CD4-positive, alpha-beta T cell treated with Interleukin-4 for 4 hours (primary cell): ENCODE results near the gene MYO1B.

Source experiments
- DNase-seq: peaks from one replicate; pipeline ENCODE4 v3.0.0-alpha.2; 2020

MYO1B gene

DNA sequence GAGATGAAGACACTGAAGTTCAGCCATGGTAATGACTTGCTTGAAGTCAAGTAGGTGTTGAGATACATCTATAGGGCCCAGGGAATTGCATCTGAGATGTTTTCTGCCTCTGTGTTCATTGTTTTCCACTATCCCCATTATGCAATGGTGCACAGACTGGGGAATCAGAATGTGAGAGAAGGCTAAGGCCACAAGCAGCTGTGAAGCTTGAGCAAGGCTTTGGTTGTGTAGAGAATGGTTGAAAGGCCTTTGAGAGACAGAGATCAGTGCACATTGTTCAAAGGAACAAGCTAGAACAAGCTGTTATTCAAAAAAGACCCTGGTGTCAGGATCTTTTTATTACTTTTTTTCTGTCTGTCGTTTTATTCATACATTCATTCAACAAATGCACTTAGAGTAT is 82.3 kb downstream of the MYO1B start:
- DNase-seq, result no peak

DNA sequence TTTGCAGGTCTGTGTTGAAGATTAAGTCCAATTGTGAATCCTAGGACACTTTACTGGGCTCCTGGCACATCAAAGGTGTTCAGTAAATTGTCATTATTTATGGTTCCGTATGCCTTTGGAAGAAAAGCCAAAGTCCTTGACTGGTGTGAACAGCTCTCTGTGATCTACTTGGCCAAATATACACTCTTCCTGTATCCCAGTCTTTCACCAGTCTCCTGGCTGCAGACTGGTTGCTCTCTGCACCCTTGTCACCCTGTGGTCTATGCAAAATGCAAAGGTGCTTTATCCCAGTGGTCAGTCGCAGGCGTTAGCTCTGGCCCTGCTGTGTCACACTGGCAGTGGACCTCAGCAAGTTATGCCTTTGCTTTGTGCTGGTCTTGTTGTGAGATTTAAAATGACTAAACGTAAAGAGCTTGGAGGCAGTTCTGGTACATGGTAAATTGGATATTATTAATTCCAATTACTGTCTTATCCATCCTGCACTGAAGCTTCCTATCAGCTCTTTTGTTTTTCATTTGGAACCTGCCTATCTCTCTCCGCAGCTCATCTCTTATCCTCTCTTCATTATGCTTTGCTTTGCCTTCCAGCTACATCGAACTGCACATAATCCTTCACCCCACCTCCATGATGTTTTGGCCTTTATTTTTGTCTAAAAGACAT is 83.1 kb downstream of the MYO1B start:
- no peak for DNase-seq

DNA sequence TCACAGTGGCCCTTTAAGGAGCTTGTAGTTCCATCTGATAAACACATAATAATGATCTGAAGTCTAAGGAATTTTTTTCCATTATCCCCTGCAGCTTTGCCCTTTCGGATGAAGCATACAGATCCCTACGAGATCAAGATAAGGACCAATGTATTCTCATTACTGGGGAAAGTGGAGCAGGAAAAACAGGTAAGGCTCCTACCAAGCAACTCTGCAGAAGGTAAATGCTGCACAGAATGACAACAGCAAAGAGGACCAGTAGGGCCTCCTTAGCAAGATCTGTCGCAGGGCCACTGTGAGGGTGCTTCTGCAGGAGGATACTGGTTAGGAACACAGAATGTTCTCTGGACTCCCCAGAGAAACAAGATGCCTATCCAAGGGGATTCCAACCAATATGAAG is 84.6 kb downstream of the MYO1B start:
- no peak for DNase-seq

DNA sequence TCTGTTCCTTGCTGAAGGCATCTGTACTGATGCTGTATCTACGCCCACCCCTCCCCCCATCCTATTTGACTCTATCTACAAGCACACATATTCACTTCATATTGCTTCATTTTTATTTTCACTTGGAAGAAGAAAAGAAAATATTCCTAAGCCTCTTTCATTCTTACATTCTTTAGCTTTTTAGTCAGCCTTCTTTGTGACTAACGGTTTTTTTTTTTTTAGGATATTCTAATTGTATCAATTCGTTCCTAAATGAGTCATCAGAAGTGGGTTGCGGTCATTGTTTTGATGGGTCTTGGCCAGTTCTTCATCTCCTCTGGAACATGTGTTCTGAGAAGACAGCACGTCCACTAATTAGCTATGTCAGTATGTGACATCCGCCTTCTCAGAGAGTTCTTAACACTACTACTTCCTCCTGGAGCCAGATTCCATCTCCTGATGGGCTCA is 88.7 kb downstream of the MYO1B start:
- no peak for DNase-seq

DNA sequence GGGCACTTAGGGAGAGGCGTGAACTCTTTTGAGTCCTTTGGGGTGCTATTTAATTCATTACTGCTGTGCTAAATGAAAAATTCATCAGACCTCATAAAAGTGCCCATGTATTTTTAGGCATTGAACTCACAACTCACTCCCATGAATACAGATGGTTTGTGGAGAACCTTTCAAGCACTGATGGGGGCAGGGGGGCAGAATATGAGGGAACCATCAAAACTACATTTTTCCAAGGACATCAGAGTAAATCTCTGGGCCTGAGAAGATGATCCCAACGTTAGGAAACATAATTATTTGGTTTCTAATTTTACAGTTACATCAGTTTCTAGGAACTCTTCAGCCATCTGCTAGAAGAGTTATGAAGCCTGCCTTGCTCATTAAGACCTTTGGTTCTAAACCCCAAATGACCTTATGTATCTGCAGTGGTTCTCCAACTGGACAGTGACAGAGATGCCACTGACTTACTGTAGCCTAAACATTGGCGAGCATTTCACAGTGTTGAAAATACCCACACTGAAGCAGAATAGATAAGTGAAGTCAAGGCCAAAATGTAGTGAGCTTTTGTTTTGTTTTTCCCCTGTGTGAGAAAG is 90.8 kb downstream of the MYO1B start:
- no peak for DNase-seq

DNA sequence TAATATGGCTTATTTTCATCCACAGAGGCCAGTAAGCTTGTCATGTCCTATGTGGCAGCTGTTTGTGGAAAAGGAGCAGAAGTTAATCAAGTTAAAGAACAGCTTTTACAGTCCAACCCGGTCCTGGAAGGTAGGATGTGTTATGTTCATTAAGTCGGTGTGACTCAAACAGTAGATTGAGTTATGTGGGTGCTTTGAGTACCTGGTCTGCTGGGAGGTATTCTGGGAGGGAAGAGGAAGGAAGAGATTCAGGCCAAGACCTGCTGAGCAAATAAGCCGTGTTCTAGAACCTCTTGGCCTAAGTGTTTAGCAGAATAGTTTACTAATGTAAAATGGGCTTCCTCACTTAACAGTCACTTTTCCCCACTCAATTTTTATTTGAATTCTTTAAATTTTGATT is 96.2 kb downstream of the MYO1B start:
- DNase-seq, result no peak

DNA sequence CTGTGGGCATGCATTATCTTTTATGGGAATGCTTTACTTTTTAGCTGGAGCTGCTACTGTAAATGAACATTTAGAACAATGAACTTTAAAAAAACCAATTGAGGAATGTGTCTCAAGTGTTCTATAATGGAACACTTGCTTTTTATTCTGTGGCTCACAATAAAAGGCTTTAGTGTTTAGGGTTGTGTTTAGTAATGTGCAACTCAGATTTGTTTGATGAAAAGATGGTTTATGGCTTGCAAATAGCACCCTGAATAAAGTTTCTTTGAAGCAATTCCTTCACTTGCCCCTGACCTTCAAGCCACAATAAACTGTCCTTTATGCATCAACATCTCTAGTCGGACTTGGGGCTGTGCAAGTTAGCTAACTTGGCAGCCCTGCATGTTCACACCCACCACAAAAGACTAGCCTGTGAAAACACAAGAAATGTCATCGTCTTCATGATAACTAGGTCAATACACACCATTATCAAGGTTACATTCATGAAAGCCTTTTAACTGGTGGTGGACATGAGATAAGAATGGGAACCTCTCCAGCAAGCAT is 98.7 kb downstream of the MYO1B start:
- DNase-seq, result no peak

DNA sequence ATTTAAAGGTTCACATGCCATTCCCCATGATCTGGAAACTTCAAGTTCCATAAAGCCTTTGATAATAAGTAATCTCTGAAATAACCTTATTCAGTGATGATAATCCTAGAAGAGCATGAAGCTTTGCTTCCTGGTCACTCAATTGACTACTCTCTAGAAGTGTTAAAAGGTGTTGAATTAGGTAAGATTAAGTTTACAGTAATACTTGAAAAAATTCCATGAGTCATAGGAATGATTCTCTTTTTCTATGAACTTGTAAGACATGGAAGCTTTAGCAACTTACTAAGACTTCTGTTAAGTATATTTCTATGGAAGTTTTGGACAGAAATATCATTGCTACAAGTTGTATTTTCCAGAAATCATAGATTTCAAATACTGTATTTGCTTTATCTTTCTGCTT is 100.6 kb downstream of the MYO1B start:
- no peak for DNase-seq

DNA sequence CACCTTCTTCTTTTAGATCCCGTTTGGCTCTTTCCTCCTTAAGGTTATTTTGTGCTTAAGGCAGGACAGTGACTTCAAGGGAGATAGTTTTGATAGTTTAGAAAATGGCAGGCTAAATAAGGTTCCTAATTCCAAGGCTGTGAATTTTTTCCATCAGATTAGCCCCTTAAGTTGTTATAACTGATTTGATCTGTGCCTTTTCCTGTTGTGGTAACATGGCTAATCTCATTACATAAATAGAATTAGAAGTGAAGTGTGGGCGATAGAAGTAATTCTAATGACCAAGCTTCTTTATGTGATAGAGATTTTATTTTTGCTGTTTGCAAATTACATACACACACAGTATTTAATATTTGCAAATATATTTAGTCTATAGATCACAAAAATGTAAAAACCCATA is 102.0 kb downstream of the MYO1B start:
- no peak for DNase-seq

DNA sequence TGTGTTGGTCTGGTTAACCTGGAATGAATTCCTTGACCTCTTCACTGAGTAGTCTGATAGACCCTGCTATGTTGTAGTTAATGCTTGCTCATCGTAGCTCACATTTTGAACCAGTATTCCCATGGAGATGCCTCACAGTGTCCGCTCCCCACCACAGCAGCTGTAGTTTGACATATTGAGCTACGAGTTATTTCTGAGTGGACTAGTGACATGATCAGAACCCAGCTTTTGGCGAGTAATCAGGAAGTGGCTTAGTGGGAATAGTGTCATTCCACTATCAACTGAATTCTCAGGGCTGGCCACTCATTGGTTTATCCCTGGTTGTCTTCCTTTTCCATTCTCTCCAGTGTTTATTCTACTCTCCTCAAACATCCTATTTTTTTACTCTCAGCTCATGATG is 102.7 kb downstream of the MYO1B start:
- DNase-seq, result no peak

DNA sequence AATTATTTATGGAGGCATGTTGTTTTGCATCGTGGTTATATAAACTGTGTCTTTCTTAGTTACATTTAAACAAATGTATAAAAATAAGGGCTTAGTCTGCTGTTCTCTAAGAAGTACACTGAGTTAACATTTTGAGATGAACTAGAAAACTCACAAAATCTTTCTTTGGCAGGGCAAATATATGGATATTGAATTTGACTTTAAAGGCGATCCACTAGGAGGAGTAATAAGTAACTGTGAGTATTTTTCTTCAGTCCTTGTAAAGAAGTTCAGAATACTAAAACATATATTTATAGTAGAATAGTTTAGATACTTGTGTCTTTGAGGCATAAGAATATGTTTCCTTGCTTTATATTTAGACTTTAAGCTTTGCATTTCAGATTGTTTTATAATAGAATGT is 104.8 kb downstream of the MYO1B start:
- DNase-seq, result no peak

DNA sequence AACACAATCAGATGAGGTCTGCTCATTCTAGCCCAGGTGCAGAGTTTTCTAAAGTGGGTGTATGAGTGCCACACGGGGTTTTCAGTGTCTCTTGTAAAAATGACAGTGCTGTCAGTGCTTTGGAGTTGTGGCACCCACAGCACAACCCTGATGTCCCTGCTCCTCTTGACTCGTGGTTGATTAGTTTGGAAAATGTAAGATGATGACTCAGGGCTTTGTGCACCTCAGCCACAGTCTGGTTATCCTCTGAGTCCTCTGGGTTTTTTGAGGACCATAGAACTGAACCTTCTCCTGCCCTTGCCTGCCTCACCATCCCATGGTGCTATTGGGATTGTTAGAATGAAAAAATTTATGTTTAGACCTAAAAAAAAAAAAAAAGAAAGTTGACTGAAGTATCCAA is 105.6 kb downstream of the MYO1B start:
- no peak for DNase-seq

DNA sequence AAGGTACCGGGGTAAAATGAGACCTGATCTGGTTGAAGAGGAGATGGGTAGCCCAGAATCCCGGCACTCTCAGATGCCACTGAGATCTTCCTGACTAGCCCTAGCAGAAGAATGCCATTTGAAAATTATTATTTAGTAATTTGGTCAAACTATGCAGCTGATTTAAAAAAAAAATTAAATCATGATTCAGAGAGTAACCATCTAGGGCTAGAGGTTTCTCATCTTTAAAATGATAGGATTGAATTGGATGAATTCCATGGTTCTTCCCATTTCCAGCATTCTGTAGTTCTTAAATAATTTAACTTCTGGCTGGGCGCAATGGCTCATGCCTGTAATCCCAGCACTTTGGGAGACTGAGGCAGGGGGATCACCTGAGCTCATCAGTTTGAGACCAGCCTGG is 106.1 kb downstream of the MYO1B start:
- DNase-seq, result no peak

DNA sequence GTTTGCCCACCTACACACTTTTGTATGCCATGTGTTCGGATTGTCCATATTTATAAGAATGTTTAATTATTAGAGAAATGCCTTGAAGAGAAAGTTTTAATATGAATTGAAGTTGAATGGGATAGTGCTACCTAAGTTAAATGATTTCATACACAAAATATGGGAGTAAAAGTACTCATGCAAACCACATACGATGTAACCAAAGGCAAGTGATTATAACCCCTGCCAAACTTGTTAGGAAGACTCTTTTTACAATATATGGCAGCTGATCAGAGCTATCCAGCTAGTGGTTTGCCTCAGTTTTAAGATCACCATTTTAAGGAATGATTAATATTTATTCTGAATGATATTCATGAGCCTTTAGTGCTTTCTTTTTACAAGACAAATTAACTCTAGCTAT is 106.7 kb downstream of the MYO1B start:
- DNase-seq, result no peak

DNA sequence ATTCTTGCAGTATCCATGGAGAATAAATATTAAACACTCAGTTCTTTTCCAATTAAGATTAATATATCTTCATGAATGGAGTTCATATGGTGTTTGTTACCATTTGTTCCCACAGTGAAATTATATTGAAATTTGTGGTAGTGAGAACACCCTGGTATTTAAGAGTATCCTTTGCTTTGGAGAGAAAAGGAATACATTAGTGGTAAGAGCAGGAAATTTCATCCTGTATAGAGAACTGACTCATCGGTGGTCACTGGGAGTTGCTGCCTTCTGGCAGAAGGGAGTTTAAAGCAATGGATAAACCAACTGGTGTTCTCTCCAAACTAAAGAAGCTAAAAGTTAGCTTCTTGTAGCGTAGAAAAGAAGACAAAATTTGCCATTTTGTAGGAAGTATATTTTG is 107.3 kb downstream of the MYO1B start:
- DNase-seq, result no peak

DNA sequence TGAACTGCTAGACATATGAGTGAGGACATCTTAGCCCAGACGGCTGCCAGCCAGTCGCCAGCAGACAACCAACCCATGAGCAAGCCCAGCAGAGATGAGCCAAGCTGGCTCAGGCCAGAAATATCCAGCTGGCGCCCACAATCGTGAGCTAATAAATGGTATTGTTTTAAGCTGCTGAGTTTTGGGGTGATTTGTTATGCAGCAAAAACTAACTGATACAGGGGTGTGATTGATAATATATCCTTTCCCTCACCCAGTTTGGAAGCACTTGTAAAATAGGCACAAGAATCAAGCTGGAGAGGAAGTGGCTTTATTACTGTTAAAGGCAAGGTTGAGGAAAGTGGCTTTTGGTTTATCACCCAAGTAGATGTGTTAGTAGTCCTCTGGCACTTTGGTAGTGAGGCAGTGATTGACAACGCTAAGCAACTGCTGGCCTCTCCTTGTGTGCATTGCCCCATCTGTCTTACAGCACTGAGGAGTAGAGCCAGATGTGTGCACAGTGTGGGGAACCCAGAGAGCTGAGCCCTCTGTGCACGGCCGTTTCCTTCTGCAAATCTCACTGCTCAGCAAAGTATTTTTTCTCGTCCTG is 110.1 kb downstream of the MYO1B start:
- DNase-seq, result no peak

DNA sequence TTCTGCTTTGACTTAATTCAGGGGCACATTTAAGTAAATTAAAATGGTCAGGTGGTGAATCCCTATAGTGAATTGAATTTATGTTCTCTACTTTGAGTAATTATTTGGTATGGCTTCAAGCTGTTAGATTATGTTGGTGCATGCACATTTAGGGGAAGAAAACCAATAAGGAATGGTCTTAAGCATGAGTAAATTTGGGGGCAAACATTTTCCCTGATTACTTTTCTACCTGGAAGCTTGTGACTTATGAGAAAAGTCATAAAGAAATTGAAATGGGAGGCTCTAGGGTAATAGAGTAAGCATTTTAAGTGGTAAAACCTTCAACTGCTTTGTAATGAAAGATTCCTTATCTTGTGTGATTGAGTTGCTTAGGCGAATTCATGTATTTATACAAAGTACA is 112.5 kb downstream of the MYO1B start:
- DNase-seq, result no peak

DNA sequence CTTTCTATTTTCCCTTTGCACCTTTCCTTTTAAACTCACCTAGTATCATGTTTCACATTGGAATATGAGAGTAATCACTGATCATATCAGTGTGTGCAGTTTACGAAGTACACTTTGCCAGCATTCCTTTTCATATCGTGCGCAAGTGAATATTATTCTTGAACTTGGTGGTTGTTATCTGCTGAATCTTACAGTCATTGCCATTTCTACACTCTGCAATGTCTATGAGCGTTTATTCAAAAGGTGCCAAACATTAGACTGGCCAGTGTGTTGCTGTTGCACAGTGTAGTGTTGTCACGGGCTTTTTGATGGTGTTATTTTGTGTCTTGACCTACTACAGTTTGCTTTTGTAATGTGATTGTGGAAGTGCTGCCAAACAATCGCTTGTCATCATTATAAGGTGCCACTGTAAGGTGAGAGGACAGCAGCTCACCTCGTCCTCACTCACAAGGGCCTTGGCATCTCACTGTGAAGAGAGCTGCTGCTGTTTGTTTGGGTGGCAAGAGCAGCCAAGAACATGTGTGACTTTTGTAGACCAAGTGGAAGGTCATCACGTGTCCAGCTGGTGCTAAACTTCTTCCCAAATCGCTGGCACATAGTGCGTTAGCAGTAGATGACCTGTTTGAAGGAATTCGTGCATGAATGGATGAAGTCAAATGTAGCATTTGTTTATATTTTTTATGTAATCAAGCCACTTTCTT is 113.3 kb downstream of the MYO1B start:
- DNase-seq, result no peak

DNA sequence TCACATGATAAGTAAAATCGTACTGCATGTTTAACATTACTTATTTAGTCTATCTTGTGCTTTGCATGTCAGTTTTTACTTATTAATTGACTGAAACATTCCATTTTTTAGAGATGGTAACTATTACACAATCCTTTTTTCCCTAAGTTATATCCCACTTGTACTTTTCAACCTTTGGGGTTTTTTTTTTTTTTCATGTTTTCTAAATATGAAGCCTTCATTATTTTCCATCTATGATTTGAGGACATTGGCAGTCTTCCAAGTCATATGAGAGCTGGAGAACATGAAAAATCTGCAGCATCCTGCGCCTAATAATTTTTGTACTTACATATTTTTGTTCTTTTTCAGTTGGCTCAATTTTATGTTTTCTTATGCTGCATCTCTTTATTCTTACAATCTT is 113.9 kb downstream of the MYO1B start:
- DNase-seq, result no peak

DNA sequence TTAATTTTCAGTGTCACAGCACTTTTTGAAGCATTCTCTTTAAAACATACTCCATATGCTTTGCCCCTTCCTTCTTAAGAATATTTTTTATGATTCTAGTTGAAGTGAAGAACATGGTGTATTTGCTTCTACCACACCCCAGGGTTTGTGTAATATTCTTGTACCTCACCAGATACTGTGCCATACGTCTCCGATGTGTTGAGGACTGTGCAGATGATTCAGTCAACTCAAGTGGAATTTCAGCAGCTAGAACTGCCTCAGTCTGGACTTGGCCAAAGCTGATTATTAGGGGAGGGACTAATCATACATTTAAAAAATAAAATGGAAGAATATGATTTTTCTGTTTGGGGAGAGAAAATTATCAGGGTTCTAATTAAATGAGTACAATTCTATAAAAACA is 115.7 kb downstream of the MYO1B start:
- DNase-seq, result no peak

DNA sequence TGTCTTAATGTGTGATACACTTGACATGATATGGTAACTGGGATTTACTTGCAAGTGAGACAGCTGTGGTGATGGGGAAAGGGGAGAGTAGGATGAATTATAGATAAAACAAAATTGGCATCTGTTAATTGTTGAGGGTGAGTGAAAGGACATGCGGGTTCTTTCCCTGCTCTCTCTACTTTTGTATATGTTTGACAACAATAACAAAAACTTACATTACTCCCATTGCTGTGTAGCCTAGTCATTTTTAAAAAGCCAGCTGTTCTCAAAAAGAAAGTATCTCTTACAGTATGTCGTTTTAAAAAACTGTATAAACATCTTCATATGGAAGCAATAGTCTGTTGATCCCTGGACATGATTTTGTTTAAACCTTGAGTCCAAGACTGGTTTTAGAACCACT is 117.6 kb downstream of the MYO1B start:
- DNase-seq, result no peak

DNA sequence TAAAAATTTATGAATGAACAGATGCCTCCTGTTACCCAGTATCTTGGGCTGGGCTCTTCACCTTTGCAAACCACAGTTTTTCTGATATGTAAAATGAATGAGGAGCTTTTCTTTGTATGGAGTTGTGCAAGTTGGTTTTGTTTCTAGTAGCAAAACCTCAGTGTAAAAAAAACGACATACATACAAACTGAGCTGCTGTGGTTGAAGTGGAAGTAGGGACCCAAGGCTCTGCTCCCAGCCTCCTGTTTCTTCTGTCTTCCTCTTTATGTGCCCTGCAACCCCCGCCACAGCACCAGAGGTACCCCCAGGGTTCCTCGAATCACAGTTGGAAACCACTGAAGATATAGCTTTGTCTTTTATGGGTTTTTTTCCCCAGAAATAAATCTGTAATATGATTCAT is 118.1 kb downstream of the MYO1B start:
- DNase-seq, result no peak

DNA sequence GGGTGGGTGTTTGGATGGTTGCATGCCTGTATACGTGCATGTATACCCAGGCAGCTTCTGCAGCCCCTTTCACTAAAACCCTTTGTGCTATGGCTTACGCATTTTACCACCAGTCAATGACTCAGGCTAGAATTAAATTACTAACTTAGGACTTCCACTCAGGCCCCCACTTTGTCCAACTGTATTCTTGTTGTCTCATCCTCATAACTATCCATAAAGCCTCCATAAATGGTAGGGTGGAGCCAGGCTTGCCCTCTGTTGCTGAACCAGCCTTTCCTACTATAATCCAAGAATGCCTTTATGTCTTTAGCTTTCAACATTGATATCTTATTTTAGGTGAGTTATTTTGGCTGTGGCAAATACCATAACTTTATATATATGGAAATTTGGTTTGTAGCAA is 119.9 kb downstream of the MYO1B start:
- DNase-seq, result no peak

DNA sequence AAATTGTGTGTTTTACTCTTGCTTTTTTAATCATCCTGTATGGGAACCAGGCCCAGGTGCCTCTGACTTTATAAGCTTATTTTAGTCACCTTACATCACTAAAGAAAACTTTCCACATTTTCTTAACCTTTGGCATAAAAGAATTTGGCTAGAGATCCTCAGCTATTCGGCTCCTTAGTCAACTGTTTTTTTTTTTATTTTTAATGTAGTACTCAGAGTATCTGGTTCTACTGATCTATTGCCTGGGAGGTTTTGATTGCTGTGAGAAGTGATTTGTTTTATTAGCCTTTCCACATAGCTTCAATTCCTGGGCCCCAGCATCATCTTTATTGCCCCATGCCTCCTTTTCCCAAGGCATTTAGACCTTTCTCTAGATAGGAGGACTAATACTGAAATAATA is 121.0 kb downstream of the MYO1B start:
- DNase-seq, result no peak
